Body of pancreas (tissue), 4 donors: ENCODE data around the gene SWSAP1. TPM values are rescaled to one million over a fixed set of nuclear protein-coding genes. Genes with fewer than 3 reads are reported as not detected.
"Not testable (repeated sequence)": the region's sequence is repeated elsewhere in the genome, so short reads cannot be mapped to it uniquely, and the experiment has no call there.

Source experiments
- ATAC-seq: fragments of 150-250 bp; one replicate; pipeline ENCODE4 v1.9.1; 2016
- DNase-seq, 4 donors: peaks; one replicate each; pipeline ENCODE4 v3.0.0-alpha.2; 2019
- H3K27ac ChIP-seq, 4 donors: fragments of 200-600 bp; sonication (generic); 1 replicate in 3 of 4; 2 replicates in 1 of 4; pipeline versions ENCODE4 v1.5.1 to v1.6.1; 2016 to 2019; ENCODE audit warnings: mild to moderate bottlenecking in 1 of 4, mixed read lengths in 1 of 4, moderate library complexity in 1 of 4
- H3K27me3 ChIP-seq, 2 donors: fragments of 200-600 bp; sonication (generic); one replicate each; pipeline ENCODE4 v1.6.0; 2016; ENCODE audit warnings: mild to moderate bottlenecking in 1 of 2
- H3K36me3 ChIP-seq, 2 donors: fragments of 200-600 bp; sonication (generic); replicated peaks in 1 of 2; 2 replicates each; pipeline ENCODE4 v1.5.1; 2016; ENCODE audit warnings: low read depth in 2 of 2; ENCODE audit not compliant: insufficient read depth in 1 of 2
- H3K4me1 ChIP-seq: fragments of 200-600 bp; sonication (generic); one replicate; pipeline ENCODE4 v1.6.0; 2016
- H3K4me3 ChIP-seq, 2 donors: fragments of 200-600 bp; sonication (generic); 1 replicate in 1 of 2; 2 replicates in 1 of 2; pipeline ENCODE4 v1.5.1; 2016 to 2019
- H3K9me3 ChIP-seq, 3 donors: fragments of 200-600 bp; sonication (generic); 1 replicate in 2 of 3; 2 replicates in 1 of 3; pipeline ENCODE4 v1.5.1; 2016
- CTCF ChIP-seq, 7 experiments: fragments of 450-650 bp in 4 of 7; fragments of 200-600 bp in 3 of 7; sonication (generic) in 3 of 7; IDR thresholded peaks; one replicate each; pipeline ENCODE4 v1.5.1; 2016 to 2019; ENCODE audit warnings: antibody characterized with exemption in 7 of 7
- POLR2A ChIP-seq, 3 donors: fragments of 450-650 bp; IDR thresholded peaks; one replicate each; pipeline ENCODE4 v1.6.1; 2016; ENCODE audit warnings: antibody characterized with exemption in 3 of 3, mild to moderate bottlenecking in 2 of 3
- WGBS, 2 donors: methylation state at CpG; one replicate each; pipeline ENCODE4 v1.1.5; 2017; 5-methylcytosine and 5-hydroxymethylcytosine counted together
- intact Hi-C: fragments of 100-400 bp; cut with DNase I; formaldehyde crosslinking; loops from one replicate; pipeline ENCODE4 v1.15.1; 2023
- total RNA-seq, 2 donors: library from RNA; depleted of rRNA; stranded (reverse); fragments of >200 nt; gene quantifications; one replicate each; pipeline ENCODE4 v1.1.0, GENCODE V29; 2016

SWSAP1 gene
- total RNA-seq, 2 donors from 2014 or later = 0.78 to 2.0 TPM

GRCh38 chr19:11338121-11338520, 36.3 kb upstream of the SWSAP1 start:
- peak in 1 of 4 donors; percentile 65 for DNase-seq
- Histone ChIP-seq H3K27me3 (no peaks in the 10 kb centered on the region), H3K4me1 (peaks cover 27% of the 10 kb centered on the region), H3K4me3 (peak overlapping the region; percentile 99 to 100), H3K9me3 (no peaks in the 10 kb centered on the region), H3K27ac (peak overlapping the region; percentile 76 to 94 (median 86)), H3K36me3 (peaks cover 10 to 30% of the 10 kb centered on the region in 2 donors)
- intact Hi-C loops = no loop called here
- ATAC-seq = peak; percentile 10
- no peak for TF ChIP-seq CTCF (IDR thresholded peaks at IDR 0.05)
- no peak for TF ChIP-seq POLR2A (IDR thresholded peaks at IDR 0.05)
- 40 to 51% methylated on average over 1 to 7 of the region's 7 CpGs for WGBS, 2 donors

- peak overlapping the region; percentile 99 to 100 for H3K4me3 ChIP-seq
- H3K27me3 ChIP-seq = no peaks in the 10 kb centered on the region
- TF ChIP-seq CTCF (IDR thresholded peaks at IDR 0.05) (no peak), POLR2A (IDR thresholded peaks at IDR 0.05) (peak in 2 of 3 donors; percentile 12 to 42)
- H3K36me3 ChIP-seq = peaks cover 10 to 24% of the 10 kb centered on the region in 2 donors
- WGBS, 2 donors = 13 to 19% methylated on average over 11 to 21 of the region's 21 CpGs
- H3K4me1 ChIP-seq = peaks cover 33% of the 10 kb centered on the region
- peak; percentile 36 for ATAC-seq
- peak in 1 of 4 donors; percentile 22 for DNase-seq
- peak overlapping the region; percentile 76 to 94 (median 86) for H3K27ac ChIP-seq
- H3K9me3 ChIP-seq = no peaks in the 10 kb centered on the region
- intact Hi-C loops = no loop called here
Observed at GRCh38 chr19:11338569-11339253, 35.8 kb upstream of the SWSAP1 start.

GRCh38 chr19:11339254-11340098, 35.0 kb upstream of the SWSAP1 start, which contains the start of gene RAB3D:
Gene RAB3D, minus strand, starts transcription at chr19:11339657. Its CDS starts 2,258 bp downstream, at chr19:11337399.
- H3K4me1 ChIP-seq = peaks cover 41% of the 10 kb centered on the region
- peaks cover 2 to 17% of the 10 kb centered on the region in 2 donors for H3K36me3 ChIP-seq
- H3K9me3 ChIP-seq = no peaks in the 10 kb centered on the region
- DNase-seq = peak; percentile 95 to 97 (median 96)
- ATAC-seq = peak; percentile 86
- peak within 1 kb of the TSS; percentile 99 to 100 for H3K4me3 ChIP-seq
- intact Hi-C loops = no loop called here
- H3K27ac ChIP-seq = peak within 1 kb of the TSS; percentile 76 to 94 (median 86)
- no peak for TF ChIP-seq CTCF (IDR thresholded peaks at IDR 0.05)
- peak; percentile 55 to 89 (median 84) for TF ChIP-seq POLR2A (IDR thresholded peaks at IDR 0.05)
- no peaks in the 10 kb centered on the region for H3K27me3 ChIP-seq
- WGBS, 2 donors = 3 to 5% methylated on average over 20 to 53 of the region's 53 CpGs

GRCh38 chr19:11340099-11340467, 34.4 kb upstream of the SWSAP1 start:
- Histone ChIP-seq H3K4me1 (peaks cover 47% of the 10 kb centered on the region), H3K27ac (peak overlapping the region; percentile 76 to 94 (median 86)), H3K36me3 (peaks cover 0 to 11% of the 10 kb centered on the region in 2 donors)
- H3K9me3 ChIP-seq, DNase-seq, ATAC-seq, intact Hi-C loops, H3K27me3 ChIP-seq, H3K4me3 ChIP-seq: not testable (repeated sequence)
- WGBS, 2 donors = 85 to 86% methylated on average over 8 of the region's 8 CpGs

- intact Hi-C loops = no loop called here
- ATAC-seq (no peak), DNase-seq (no peak)
- no peaks in the 10 kb centered on the region for H3K9me3 ChIP-seq
- WGBS, 2 donors = 91 to 94% methylated on average over 3 of the region's 3 CpGs
- no peaks in the 10 kb centered on the region for H3K36me3 ChIP-seq
- peaks cover 46% of the 10 kb centered on the region for H3K4me1 ChIP-seq
- TF ChIP-seq POLR2A (IDR thresholded peaks at IDR 0.05) (no peak), CTCF (IDR thresholded peaks at IDR 0.05) (no peak)
- no peak overlapping the region for H3K4me3 ChIP-seq
- no peaks in the 10 kb centered on the region for H3K27me3 ChIP-seq
- H3K27ac ChIP-seq = no peak overlapping the region
Observed at GRCh38 chr19:11342429-11342828, 32.0 kb upstream of the SWSAP1 start.
